Liver (tissue), 9 donors: ENCODE measurements around the gene UXS1. TPM values are rescaled to one million over a fixed set of nuclear protein-coding genes. Genes with fewer than 3 reads are reported as not detected.
A peak's percentile ranks its signal among the peaks of the same experiment; 100 is the strongest.
"Not testable (repeated sequence)": the region's sequence is repeated elsewhere in the genome, so short reads cannot be mapped to it uniquely, and the experiment has no call there.

Source experiments
- DNase-seq: peaks from one replicate; pipeline ENCODE4 v3.0.0-alpha.2; 2017; ENCODE audit warnings: low spot score
- H3K27ac ChIP-seq, 2 donors: one replicate each; pipeline ENCODE4 v1.7.0; 2013; ENCODE audit warnings: inconsistent platforms in 2 of 2, low read length in 2 of 2, control low read depth in 1 of 2, low read depth in 1 of 2, mild to moderate bottlenecking in 1 of 2
- H3K27me3 ChIP-seq, 4 donors: one replicate each; pipeline versions ENCODE4 v1.6.1 to v1.7.0; 2013; ENCODE audit warnings: low read length in 3 of 4, inconsistent platforms in 1 of 4, mild to moderate bottlenecking in 1 of 4, moderate library complexity in 1 of 4; ENCODE audit not compliant: control insufficient read depth in 4 of 4, insufficient read depth in 4 of 4
- H3K36me3 ChIP-seq, 4 donors: one replicate each; pipeline versions ENCODE4 v1.6.1 to v1.7.0; 2013; ENCODE audit warnings: low read length in 3 of 4, mild to moderate bottlenecking in 3 of 4, low read depth in 1 of 4, moderate library complexity in 1 of 4; ENCODE audit not compliant: control insufficient read depth in 4 of 4, insufficient read depth in 3 of 4
- H3K4me1 ChIP-seq, 4 donors: one replicate each; pipeline versions ENCODE4 v1.6.1 to v1.7.0; 2013; ENCODE audit warnings: low read length in 3 of 4, mild to moderate bottlenecking in 3 of 4, moderate library complexity in 1 of 4; ENCODE audit not compliant: control insufficient read depth in 4 of 4, insufficient read depth in 4 of 4
- H3K4me3 ChIP-seq, 3 donors: one replicate each; pipeline versions ENCODE4 v1.6.1 to v1.7.0; 2013; ENCODE audit warnings: low read length in 3 of 3, control low read depth in 1 of 3, low read depth in 1 of 3, mild to moderate bottlenecking in 1 of 3
- H3K9ac ChIP-seq, 2 donors: one replicate each; pipeline ENCODE4 v1.7.0; 2013; ENCODE audit warnings: low read length in 2 of 2, mild to moderate bottlenecking in 2 of 2, moderate library complexity in 2 of 2, control low read depth in 1 of 2, low read depth in 1 of 2
- H3K9me3 ChIP-seq, 4 donors: one replicate each; pipeline versions ENCODE4 v1.6.1 to v1.7.0; 2013; ENCODE audit warnings: low read length in 3 of 4; ENCODE audit not compliant: control insufficient read depth in 4 of 4
- ATF3 ChIP-seq: IDR thresholded peaks from 2 replicates; pipeline ENCODE4 v1.6.1; 2016; ENCODE audit warnings: antibody characterized with exemption
- CTCF ChIP-seq: fragments of 150-350 bp; IDR thresholded peaks from 2 replicates; pipeline ENCODE4 v1.5.1; 2017; ENCODE audit warnings: improper control_type of control experiment, low read depth, low read length; ENCODE audit not compliant: missing input control
- EGR1 ChIP-seq, 2 donors: IDR thresholded peaks; 2 replicates each; pipeline ENCODE4 v1.6.1; 2016 to 2018; ENCODE audit warnings: antibody characterized with exemption in 2 of 2, low read depth in 2 of 2
- FOXA1 ChIP-seq: IDR thresholded peaks from 2 replicates; pipeline ENCODE4 v1.6.1; 2016; ENCODE audit warnings: antibody characterized with exemption
- FOXA2 ChIP-seq: IDR thresholded peaks from 2 replicates; pipeline ENCODE4 v1.6.1; 2016; ENCODE audit warnings: antibody characterized with exemption
- GABPA ChIP-seq, 2 donors: IDR thresholded peaks in 1 of 2; conservative IDR thresholded peaks in 1 of 2; 2 replicates each; pipeline ENCODE4 v1.6.1; 2016; ENCODE audit warnings: antibody characterized with exemption in 2 of 2, mild to moderate bottlenecking in 1 of 2, moderate library complexity in 1 of 2
- HNF4A ChIP-seq, 2 donors: conservative IDR thresholded peaks; 2 replicates each; pipeline ENCODE4 v1.6.1; 2016; ENCODE audit warnings: antibody characterized with exemption in 2 of 2, mild to moderate bottlenecking in 2 of 2
- HNF4G ChIP-seq: IDR thresholded peaks from 2 replicates; pipeline ENCODE4 v1.6.1; 2016; ENCODE audit warnings: antibody characterized with exemption
- JUND ChIP-seq, 2 donors: IDR thresholded peaks; 2 replicates each; pipeline ENCODE4 v1.6.1; 2016; ENCODE audit warnings: antibody characterized with exemption in 2 of 2
- NR2F2 ChIP-seq: IDR thresholded peaks from 2 replicates; pipeline ENCODE4 v1.6.1; 2016; ENCODE audit warnings: antibody characterized with exemption
- RAD21 ChIP-seq, 2 donors: IDR thresholded peaks; 2 replicates each; pipeline ENCODE4 v1.6.1; 2016; ENCODE audit warnings: antibody characterized with exemption in 2 of 2, mild to moderate bottlenecking in 2 of 2
- RXRA ChIP-seq, 2 donors: IDR thresholded peaks; 2 replicates each; pipeline ENCODE4 v1.6.1; 2017 to 2018; ENCODE audit warnings: antibody characterized with exemption in 2 of 2, mild to moderate bottlenecking in 1 of 2
- SP1 ChIP-seq: IDR thresholded peaks from 2 replicates; pipeline ENCODE4 v1.6.1; 2018; ENCODE audit warnings: antibody characterized with exemption, mild to moderate bottlenecking
- TAF1 ChIP-seq: conservative IDR thresholded peaks from 2 replicates; pipeline ENCODE4 v1.6.1; 2016; ENCODE audit warnings: antibody characterized with exemption, mild to moderate bottlenecking
- YY1 ChIP-seq: IDR thresholded peaks from 2 replicates; pipeline ENCODE4 v1.6.1; 2016; ENCODE audit warnings: antibody characterized with exemption, mild to moderate bottlenecking
- WGBS: extraction: QIAGEN DNeasy Blood & Tissue Kit; methylation state at CpG from one replicate; pipeline ENCODE4 v1.1.7; 2013; 5-methylcytosine and 5-hydroxymethylcytosine counted together
- polyA plus RNA-seq, 2 donors: library from polyadenylated mRNA; stranded (reverse) in 1 of 2; unstranded in 1 of 2; fragments of 200-250 nt in 1 of 2; fragments of >200 nt in 1 of 2; fragmentation: Nextera tagmentation in 1 of 2; extraction: Ambion mirVana in 1 of 2; gene quantifications; one replicate each; pipeline versions ENCODE4 v1.2.1 to v1.2.3, GENCODE V29; 2013 to 2015
- total RNA-seq, 2 donors: library from RNA; depleted of rRNA; stranded (reverse); fragments of >200 nt; gene quantifications; one replicate each; pipeline ENCODE4 v1.2.3, GENCODE V29; 2014
- TF ChIP-seq, protein P1 (sequence below): IDR thresholded peaks from 2 replicates; pipeline ENCODE4 v1.6.1; 2016; ENCODE audit warnings: antibody characterized with exemption
- TF ChIP-seq, protein P2 (sequence below): IDR thresholded peaks from 2 replicates; pipeline ENCODE4 v1.6.1; 2016; ENCODE audit warnings: antibody characterized with exemption
- TF ChIP-seq, protein P3 (sequence below): IDR thresholded peaks from 2 replicates; pipeline ENCODE4 v1.6.1; 2016; ENCODE audit warnings: antibody characterized with exemption, mild to moderate bottlenecking
- donor health status: healthy.
- donor health status: healthy.
- donor health status: healthy.
- donor health status: healthy.
- donor health status: healthy.

UXS1 gene
- total and polyA plus RNA-seq, 4 donors = 8.8 to 19.9 (median 10.0) TPM

GRCh38 chr2:106137731-106138521 is 56.2 kb downstream of the UXS1 start:
- H3K4me3 ChIP-seq = no peak overlapping the region
- H3K27ac ChIP-seq = peak overlapping the region in 1 of 2 donors; percentile 29
- TF ChIP-seq, protein P1, sequence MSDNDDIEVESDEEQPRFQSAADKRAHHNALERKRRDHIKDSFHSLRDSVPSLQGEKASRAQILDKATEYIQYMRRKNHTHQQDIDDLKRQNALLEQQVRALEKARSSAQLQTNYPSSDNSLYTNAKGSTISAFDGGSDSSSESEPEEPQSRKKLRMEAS = no peak
- no peak for TF ChIP-seq RXRA (IDR thresholded peaks at IDR 0.05)
- no peak for TF ChIP-seq HNF4A (conservative IDR thresholded peaks at IDR 0.05)
- TF ChIP-seq HNF4G = no peak
- TF ChIP-seq FOXA2 = no peak
- TF ChIP-seq, protein P2, sequence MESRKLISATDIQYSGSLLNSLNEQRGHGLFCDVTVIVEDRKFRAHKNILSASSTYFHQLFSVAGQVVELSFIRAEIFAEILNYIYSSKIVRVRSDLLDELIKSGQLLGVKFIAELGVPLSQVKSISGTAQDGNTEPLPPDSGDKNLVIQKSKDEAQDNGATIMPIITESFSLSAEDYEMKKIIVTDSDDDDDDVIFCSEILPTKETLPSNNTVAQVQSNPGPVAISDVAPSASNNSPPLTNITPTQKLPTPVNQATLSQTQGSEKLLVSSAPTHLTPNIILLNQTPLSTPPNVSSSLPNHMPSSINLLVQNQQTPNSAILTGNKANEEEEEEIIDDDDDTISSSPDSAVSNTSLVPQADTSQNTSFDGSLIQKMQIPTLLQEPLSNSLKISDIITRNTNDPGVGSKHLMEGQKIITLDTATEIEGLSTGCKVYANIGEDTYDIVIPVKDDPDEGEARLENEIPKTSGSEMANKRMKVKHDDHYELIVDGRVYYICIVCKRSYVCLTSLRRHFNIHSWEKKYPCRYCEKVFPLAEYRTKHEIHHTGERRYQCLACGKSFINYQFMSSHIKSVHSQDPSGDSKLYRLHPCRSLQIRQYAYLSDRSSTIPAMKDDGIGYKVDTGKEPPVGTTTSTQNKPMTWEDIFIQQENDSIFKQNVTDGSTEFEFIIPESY = no peak
- no peak for TF ChIP-seq JUND (IDR thresholded peaks at IDR 0.05)
- no peak for TF ChIP-seq SP1
- no peak for TF ChIP-seq FOXA1
- TF ChIP-seq GABPA (IDR thresholded peaks at IDR 0.05 in 1 of 2, conservative IDR thresholded peaks at IDR 0.05 in 1 of 2) = no peak
- TF ChIP-seq, protein P3, sequence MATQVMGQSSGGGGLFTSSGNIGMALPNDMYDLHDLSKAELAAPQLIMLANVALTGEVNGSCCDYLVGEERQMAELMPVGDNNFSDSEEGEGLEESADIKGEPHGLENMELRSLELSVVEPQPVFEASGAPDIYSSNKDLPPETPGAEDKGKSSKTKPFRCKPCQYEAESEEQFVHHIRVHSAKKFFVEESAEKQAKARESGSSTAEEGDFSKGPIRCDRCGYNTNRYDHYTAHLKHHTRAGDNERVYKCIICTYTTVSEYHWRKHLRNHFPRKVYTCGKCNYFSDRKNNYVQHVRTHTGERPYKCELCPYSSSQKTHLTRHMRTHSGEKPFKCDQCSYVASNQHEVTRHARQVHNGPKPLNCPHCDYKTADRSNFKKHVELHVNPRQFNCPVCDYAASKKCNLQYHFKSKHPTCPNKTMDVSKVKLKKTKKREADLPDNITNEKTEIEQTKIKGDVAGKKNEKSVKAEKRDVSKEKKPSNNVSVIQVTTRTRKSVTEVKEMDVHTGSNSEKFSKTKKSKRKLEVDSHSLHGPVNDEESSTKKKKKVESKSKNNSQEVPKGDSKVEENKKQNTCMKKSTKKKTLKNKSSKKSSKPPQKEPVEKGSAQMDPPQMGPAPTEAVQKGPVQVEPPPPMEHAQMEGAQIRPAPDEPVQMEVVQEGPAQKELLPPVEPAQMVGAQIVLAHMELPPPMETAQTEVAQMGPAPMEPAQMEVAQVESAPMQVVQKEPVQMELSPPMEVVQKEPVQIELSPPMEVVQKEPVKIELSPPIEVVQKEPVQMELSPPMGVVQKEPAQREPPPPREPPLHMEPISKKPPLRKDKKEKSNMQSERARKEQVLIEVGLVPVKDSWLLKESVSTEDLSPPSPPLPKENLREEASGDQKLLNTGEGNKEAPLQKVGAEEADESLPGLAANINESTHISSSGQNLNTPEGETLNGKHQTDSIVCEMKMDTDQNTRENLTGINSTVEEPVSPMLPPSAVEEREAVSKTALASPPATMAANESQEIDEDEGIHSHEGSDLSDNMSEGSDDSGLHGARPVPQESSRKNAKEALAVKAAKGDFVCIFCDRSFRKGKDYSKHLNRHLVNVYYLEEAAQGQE = no peak
- TF ChIP-seq TAF1 = no peak
- no peak for TF ChIP-seq YY1
- no peak for TF ChIP-seq RAD21 (IDR thresholded peaks at IDR 0.05)
- TF ChIP-seq NR2F2 = no peak
- TF ChIP-seq ATF3 = no peak
- TF ChIP-seq EGR1 (IDR thresholded peaks at IDR 0.05; ENCODE audit: low read depth in 2 of 2) = no peak
- no peak for TF ChIP-seq CTCF
- no peaks in the 10 kb centered on the region for H3K36me3 ChIP-seq
- H3K4me1 ChIP-seq = peaks cover 3 to 13% (median 8%) of the 10 kb centered on the region in 4 donors
- H3K9me3 ChIP-seq = no peaks in the 10 kb centered on the region
- WGBS = 91% methylated on average over 14 of the region's 14 CpGs
- no peaks in the 10 kb centered on the region for H3K27me3 ChIP-seq
- no peak for DNase-seq
- no peak overlapping the region for H3K9ac ChIP-seq

GRCh38 chr2:106131192-106131591 is 62.9 kb downstream of the UXS1 start:
- not testable (repeated sequence) for DNase-seq, H3K27me3 ChIP-seq, H3K9me3 ChIP-seq, H3K27ac ChIP-seq, H3K9ac ChIP-seq, H3K4me3 ChIP-seq, H3K36me3 ChIP-seq, H3K4me1 ChIP-seq
- 48% methylated on average over 10 of the region's 14 CpGs for WGBS
